ENCODE measurements around the gene GPBP1. TPM values are rescaled to one million over a fixed set of nuclear protein-coding genes. Genes with fewer than 3 reads are reported as not detected.
A peak's percentile ranks its signal among the peaks of the same experiment; 100 is the strongest.

The GPBP1 gene
- total RNA-seq, 2 donors from 2014 or later = 46.5 to 73.8 TPM

DNA sequence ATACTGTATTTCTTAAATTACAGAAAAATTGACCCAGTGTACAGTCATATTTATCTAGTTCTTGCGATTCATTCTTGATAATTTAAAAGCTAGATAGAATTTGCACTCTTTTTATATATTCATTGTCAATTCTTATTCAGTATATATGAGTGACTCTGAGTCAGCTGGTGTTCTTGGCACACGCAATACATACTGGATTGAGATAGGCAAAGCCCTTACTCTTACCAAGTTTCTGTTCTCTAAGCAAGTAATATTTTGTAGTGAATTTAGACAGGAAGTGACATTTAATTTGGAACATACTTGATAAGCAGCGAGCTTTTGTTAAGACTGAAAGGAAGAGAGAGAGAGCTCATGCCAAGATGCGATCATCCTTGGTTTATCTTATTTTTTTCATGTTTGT is 57.7 kb downstream of the GPBP1 start:
- no peaks in the 10 kb centered on the region for H3K27me3 ChIP-seq
- H3K9ac ChIP-seq (ENCODE audit: low read depth in 2 of 2, low read length in 2 of 2) = no peak overlapping the region
- DNase-seq = no peak
- no peak overlapping the region for H3K4me3 ChIP-seq
- H3K9me3 ChIP-seq = no peaks in the 10 kb centered on the region
- peaks cover 7% of the 10 kb centered on the region for H3K4me1 ChIP-seq
- TF ChIP-seq, protein P1, sequence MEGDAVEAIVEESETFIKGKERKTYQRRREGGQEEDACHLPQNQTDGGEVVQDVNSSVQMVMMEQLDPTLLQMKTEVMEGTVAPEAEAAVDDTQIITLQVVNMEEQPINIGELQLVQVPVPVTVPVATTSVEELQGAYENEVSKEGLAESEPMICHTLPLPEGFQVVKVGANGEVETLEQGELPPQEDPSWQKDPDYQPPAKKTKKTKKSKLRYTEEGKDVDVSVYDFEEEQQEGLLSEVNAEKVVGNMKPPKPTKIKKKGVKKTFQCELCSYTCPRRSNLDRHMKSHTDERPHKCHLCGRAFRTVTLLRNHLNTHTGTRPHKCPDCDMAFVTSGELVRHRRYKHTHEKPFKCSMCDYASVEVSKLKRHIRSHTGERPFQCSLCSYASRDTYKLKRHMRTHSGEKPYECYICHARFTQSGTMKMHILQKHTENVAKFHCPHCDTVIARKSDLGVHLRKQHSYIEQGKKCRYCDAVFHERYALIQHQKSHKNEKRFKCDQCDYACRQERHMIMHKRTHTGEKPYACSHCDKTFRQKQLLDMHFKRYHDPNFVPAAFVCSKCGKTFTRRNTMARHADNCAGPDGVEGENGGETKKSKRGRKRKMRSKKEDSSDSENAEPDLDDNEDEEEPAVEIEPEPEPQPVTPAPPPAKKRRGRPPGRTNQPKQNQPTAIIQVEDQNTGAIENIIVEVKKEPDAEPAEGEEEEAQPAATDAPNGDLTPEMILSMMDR (IDR thresholded peaks at IDR 0.05) = no peak
- no peak overlapping the region for H3K27ac ChIP-seq
- peaks cover 5% of the 10 kb centered on the region for H3K36me3 ChIP-seq
- intact Hi-C loops (cut with DNase I) = no loop called here

DNA sequence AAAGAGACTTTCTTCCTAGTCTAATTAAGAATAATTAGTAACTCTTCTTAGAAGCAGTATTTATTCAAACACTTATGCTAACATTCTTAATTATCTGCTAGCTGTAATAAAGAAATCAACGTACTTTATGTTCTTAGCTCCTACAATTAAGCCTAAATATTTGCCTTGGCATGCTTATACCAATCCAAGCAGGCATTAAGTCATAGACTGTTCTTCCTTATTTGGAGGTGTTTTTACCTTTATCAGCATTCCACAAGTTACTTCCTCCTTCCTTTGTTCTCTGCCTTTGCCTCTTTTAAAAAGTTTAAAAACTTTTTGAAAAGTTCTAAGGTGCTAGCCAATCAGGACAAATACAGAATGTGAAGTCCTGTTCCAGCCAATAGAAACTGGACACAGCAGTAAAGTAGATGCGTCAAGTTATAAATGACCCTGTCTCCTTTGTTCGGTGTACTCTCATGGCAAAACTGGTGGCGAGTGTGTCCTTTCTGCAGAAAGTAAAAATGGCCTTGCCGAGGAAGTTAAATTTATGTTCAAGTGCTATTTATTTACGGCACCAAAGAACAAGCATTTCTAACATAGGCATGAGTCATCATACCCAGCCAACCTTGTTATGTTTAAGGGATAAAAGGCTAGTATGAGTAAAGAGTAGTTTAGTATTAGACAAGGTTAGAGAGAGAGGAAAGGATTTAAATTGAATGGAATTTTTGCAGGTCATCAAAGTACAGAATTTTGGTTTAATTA is 58.6 kb downstream of the GPBP1 start:
- Histone ChIP-seq H3K27me3 (no peaks in the 10 kb centered on the region), H3K4me1 (peaks cover 7% of the 10 kb centered on the region), H3K4me3 (no peak overlapping the region), H3K9ac (ENCODE audit: low read depth in 2 of 2, low read length in 2 of 2) (no peak overlapping the region), H3K9me3 (no peaks in the 10 kb centered on the region), H3K27ac (peak overlapping the region; percentile 25), H3K36me3 (peaks cover 5% of the 10 kb centered on the region)
- intact Hi-C loops (cut with DNase I) = no loop called here
- no peak for DNase-seq
- TF ChIP-seq, protein P1 (IDR thresholded peaks at IDR 0.05) = no peak

DNA sequence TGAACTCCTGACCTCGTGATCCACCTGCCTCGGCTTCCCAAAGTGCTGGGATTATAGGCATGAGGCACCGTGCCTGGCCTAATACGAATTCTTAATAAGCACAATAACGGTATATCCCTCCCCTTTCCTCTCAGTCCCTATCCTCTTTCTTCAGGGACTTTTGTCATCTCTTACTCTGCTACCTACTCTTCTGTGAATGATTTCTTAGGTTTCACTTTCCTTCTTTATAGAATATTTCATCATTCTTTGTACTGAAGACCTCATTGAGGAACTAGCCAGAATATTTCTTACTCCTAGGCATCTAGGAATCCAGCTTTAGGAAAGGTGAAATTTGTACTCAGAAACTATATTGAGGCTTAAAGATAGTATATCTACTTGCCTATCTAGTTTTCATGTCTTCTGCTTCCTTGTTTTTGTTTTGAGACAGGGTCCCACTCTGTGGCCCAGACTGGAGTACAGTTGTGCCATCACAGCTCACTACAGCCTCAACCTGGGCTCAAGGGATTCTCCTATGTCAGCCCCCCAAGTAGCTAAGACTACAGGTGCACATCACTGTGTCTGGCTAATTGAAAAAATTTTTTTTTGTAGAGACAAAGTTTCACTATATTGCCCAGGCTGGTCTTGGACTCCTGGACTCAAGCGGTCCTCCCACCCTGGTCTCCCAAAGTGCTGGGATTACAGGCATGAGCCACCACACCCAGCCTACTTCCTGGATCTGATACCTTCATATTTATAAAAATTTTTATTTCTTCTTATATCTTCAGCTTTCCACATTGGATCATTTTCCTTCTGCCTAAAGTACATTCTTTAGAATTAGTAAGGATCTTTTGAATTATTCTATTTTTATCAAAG is 69.7 kb downstream of the GPBP1 start:
- TF ChIP-seq, protein P1 (IDR thresholded peaks at IDR 0.05) = no peak
- peak; percentile 32 for DNase-seq
- H3K27me3 ChIP-seq = no peaks in the 10 kb centered on the region
- peak overlapping the region; percentile 41 for H3K27ac ChIP-seq
- no peak overlapping the region for H3K4me3 ChIP-seq
- intact Hi-C loops (cut with DNase I) = no loop called here
- peaks cover 8% of the 10 kb centered on the region for H3K36me3 ChIP-seq
- H3K9ac ChIP-seq (ENCODE audit: low read depth in 2 of 2, low read length in 2 of 2) = no peak overlapping the region
- H3K4me1 ChIP-seq = peaks cover 4% of the 10 kb centered on the region
- no peaks in the 10 kb centered on the region for H3K9me3 ChIP-seq

DNA sequence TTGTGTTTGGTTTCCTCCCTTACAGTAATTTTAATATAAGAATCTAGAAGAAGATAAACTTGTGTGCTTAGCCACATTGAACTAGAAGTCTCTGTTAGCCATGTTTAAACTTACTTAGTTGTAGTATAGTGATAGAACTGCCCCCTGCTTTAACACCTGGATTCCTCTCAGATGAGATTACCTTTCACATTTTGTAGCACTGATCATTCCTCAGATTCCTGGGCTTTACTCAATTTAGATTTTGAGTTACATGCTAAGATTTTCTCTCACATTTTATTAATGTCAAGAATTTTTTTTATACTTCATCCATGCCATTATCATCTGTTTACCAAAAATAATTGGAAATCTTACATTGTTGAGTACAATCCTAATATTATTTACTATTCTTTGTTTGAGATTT is 70.5 kb downstream of the GPBP1 start:
- H3K27me3 ChIP-seq = no peaks in the 10 kb centered on the region
- H3K4me1 ChIP-seq = peaks cover 4% of the 10 kb centered on the region
- no peak overlapping the region for H3K4me3 ChIP-seq
- intact Hi-C loops (cut with DNase I) = no loop called here
- no peak for DNase-seq
- H3K9me3 ChIP-seq = no peaks in the 10 kb centered on the region
- H3K27ac ChIP-seq = peak overlapping the region; percentile 41
- H3K9ac ChIP-seq (ENCODE audit: low read depth in 2 of 2, low read length in 2 of 2) = no peak overlapping the region
- TF ChIP-seq, protein P1 (IDR thresholded peaks at IDR 0.05) = no peak
- peaks cover 8% of the 10 kb centered on the region for H3K36me3 ChIP-seq

DNA sequence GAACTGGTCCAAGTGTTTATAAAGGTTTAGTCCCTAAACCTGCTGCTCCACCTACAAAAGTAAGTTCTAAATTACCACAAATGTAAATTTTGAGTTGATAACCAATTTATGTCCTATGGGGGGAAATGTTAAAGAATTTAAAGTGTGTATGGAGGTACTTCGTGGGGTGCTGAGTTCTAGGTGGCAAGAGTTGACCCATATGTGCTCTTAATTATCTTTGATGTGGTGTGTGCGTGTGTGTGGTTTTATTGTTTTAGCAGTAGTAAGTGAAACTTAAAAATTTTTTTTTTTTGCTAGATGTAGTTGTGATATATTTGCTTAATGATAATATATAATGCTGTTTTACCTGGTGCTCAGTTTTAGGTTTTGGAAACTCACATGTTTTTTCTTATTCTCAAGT is 72.6 kb downstream of the GPBP1 start:
- no peak overlapping the region for H3K27ac ChIP-seq
- H3K36me3 ChIP-seq = peaks cover 14% of the 10 kb centered on the region
- no peak overlapping the region for H3K4me3 ChIP-seq
- no peaks in the 10 kb centered on the region for H3K27me3 ChIP-seq
- no peak overlapping the region for H3K9ac ChIP-seq (ENCODE audit: low read depth in 2 of 2, low read length in 2 of 2)
- TF ChIP-seq, protein P1 (IDR thresholded peaks at IDR 0.05) = no peak
- no peaks in the 10 kb centered on the region for H3K9me3 ChIP-seq
- no peak for DNase-seq
- peaks cover 4% of the 10 kb centered on the region for H3K4me1 ChIP-seq
- intact Hi-C loops (cut with DNase I) = no loop called here
